ENCODE results near the gene KRTAP4-2. TPM values are rescaled to one million over a fixed set of nuclear protein-coding genes. Genes with fewer than 3 reads are reported as not detected.
"Not testable (repeated sequence)": the region's sequence is repeated elsewhere in the genome, so short reads cannot be mapped to it uniquely, and the experiment has no call there.

The KRTAP4-2 gene
- total RNA-seq, 2 donors from 2014 or later: not detected

- peak; percentile 26 for ATAC-seq (replicated peaks)
- Mint-ChIP-seq H3K27ac (no peak overlapping the region), H3K4me1 (no peaks in the 10 kb centered on the region), H3K36me3 (ENCODE audit: low read depth) (no peaks in the 10 kb centered on the region), H3K27me3 (peaks cover under 1% of the 10 kb centered on the region), H3K4me3 (no peak overlapping the region), H3K9me3 (no peaks in the 10 kb centered on the region)
Measured at GRCh38 chr17:41178843-41179616, 1.0 kb upstream of the KRTAP4-2 start.

GRCh38 chr17:41178341-41178740 is 320 bp upstream of the KRTAP4-2 start:
- peak; percentile 90 for ATAC-seq (replicated peaks)
- H3K27me3 Mint-ChIP-seq: no peaks in the 10 kb centered on the region
- H3K4me3 Mint-ChIP-seq: no peak overlapping the region
- no peaks in the 10 kb centered on the region for H3K9me3 Mint-ChIP-seq
- no peaks in the 10 kb centered on the region for H3K4me1 Mint-ChIP-seq
- no peak overlapping the region for H3K27ac Mint-ChIP-seq
- H3K36me3 Mint-ChIP-seq (ENCODE audit: low read depth): no peaks in the 10 kb centered on the region

- no peak for ATAC-seq (replicated peaks)
- Mint-ChIP-seq H3K9me3 (no peaks in the 10 kb centered on the region), H3K4me1 (no peaks in the 10 kb centered on the region), H3K4me3 (no peak overlapping the region), H3K36me3 (ENCODE audit: low read depth) (no peaks in the 10 kb centered on the region), H3K27me3 (no peaks in the 10 kb centered on the region), H3K27ac (no peak overlapping the region)
Measured at GRCh38 chr17:41176744-41177387, 1.2 kb downstream of the KRTAP4-2 start.

- Mint-ChIP-seq H3K4me3 (no peak overlapping the region), H3K27ac (no peak overlapping the region), H3K36me3 (ENCODE audit: low read depth) (no peaks in the 10 kb centered on the region), H3K4me1 (no peaks in the 10 kb centered on the region), H3K9me3 (no peaks in the 10 kb centered on the region), H3K27me3 (no peaks in the 10 kb centered on the region)
- ATAC-seq (replicated peaks): no peak
Measured at GRCh38 chr17:41171886-41172285, 6.1 kb downstream of the KRTAP4-2 start.

- Mint-ChIP-seq H3K36me3 (ENCODE audit: low read depth) (no peaks in the 10 kb centered on the region), H3K27ac (no peak within 1 kb of the TSS), H3K27me3 (peaks cover 2% of the 10 kb centered on the region), H3K4me3 (no peak within 1 kb of the TSS), H3K4me1 (no peaks in the 10 kb centered on the region), H3K9me3 (no peaks in the 10 kb centered on the region)
- ATAC-seq (replicated peaks): no peak
Measured at GRCh38 chr17:41168121-41168520, 9.9 kb downstream of the KRTAP4-2 start, which contains the start of gene KRTAP4-3. KRTAP4-3 (minus strand) TSS chr17:41168221; CDS start chr17:41168172, 49 bp downstream.

- Mint-ChIP-seq H3K27me3 (peaks cover 3% of the 10 kb centered on the region), H3K4me1 (no peaks in the 10 kb centered on the region), H3K27ac (no peak overlapping the region), H3K4me3 (no peak overlapping the region), H3K36me3 (ENCODE audit: low read depth) (no peaks in the 10 kb centered on the region), H3K9me3 (no peaks in the 10 kb centered on the region)
- no peak for ATAC-seq (replicated peaks)
Measured at GRCh38 chr17:41167561-41167960, 10.5 kb downstream of the KRTAP4-2 start.

GRCh38 chr17:41163828-41164227 is 14.2 kb downstream of the KRTAP4-2 start:
- no peak overlapping the region for H3K27ac Mint-ChIP-seq
- ATAC-seq (replicated peaks): no peak
- H3K36me3 Mint-ChIP-seq (ENCODE audit: low read depth): no peaks in the 10 kb centered on the region
- no peaks in the 10 kb centered on the region for H3K4me1 Mint-ChIP-seq
- no peaks in the 10 kb centered on the region for H3K9me3 Mint-ChIP-seq
- H3K4me3 Mint-ChIP-seq: no peak overlapping the region
- H3K27me3 Mint-ChIP-seq: peaks cover 3% of the 10 kb centered on the region

GRCh38 chr17:41160648-41161047 is 17.4 kb downstream of the KRTAP4-2 start, which contains the start of gene KRTAP4-4:
KRTAP4-4 (minus strand) TSS chr17:41160748; CDS start chr17:41160691, 57 bp downstream.
- H3K27me3 Mint-ChIP-seq: peaks cover 8% of the 10 kb centered on the region
- no peak within 1 kb of the TSS for H3K27ac Mint-ChIP-seq
- no peaks in the 10 kb centered on the region for H3K4me1 Mint-ChIP-seq
- no peak for ATAC-seq (replicated peaks)
- no peak within 1 kb of the TSS for H3K4me3 Mint-ChIP-seq
- H3K36me3 Mint-ChIP-seq (ENCODE audit: low read depth): no peaks in the 10 kb centered on the region
- H3K9me3 Mint-ChIP-seq: no peaks in the 10 kb centered on the region

- not testable (repeated sequence) for H3K27me3 Mint-ChIP-seq; H3K4me3 Mint-ChIP-seq; H3K27ac Mint-ChIP-seq; H3K4me1 Mint-ChIP-seq; H3K36me3 Mint-ChIP-seq (ENCODE audit: low read depth); ATAC-seq (replicated peaks); H3K9me3 Mint-ChIP-seq
Measured at GRCh38 chr17:41160190-41160589, 17.8 kb downstream of the KRTAP4-2 start.

- Mint-ChIP-seq H3K27me3 (peaks cover 6% of the 10 kb centered on the region), H3K27ac (no peak overlapping the region), H3K9me3 (no peaks in the 10 kb centered on the region), H3K4me3 (no peak overlapping the region), H3K4me1 (no peaks in the 10 kb centered on the region), H3K36me3 (ENCODE audit: low read depth) (no peaks in the 10 kb centered on the region)
- no peak for ATAC-seq (replicated peaks)
Measured at GRCh38 chr17:41153856-41154255, 24.2 kb downstream of the KRTAP4-2 start.

GRCh38 chr17:41151525-41151924 is 26.5 kb downstream of the KRTAP4-2 start:
- no peak for ATAC-seq (replicated peaks)
- Mint-ChIP-seq H3K4me1 (no peaks in the 10 kb centered on the region), H3K36me3 (ENCODE audit: low read depth) (no peaks in the 10 kb centered on the region), H3K9me3 (no peaks in the 10 kb centered on the region), H3K4me3 (no peak overlapping the region), H3K27me3 (no peaks in the 10 kb centered on the region), H3K27ac (no peak overlapping the region)

- no peak overlapping the region for H3K4me3 Mint-ChIP-seq
- H3K27ac Mint-ChIP-seq: no peak overlapping the region
- no peaks in the 10 kb centered on the region for H3K9me3 Mint-ChIP-seq
- no peaks in the 10 kb centered on the region for H3K4me1 Mint-ChIP-seq
- no peak for ATAC-seq (replicated peaks)
- H3K27me3 Mint-ChIP-seq: no peaks in the 10 kb centered on the region
- no peaks in the 10 kb centered on the region for H3K36me3 Mint-ChIP-seq (ENCODE audit: low read depth)
Measured at GRCh38 chr17:41150026-41150425, 28.0 kb downstream of the KRTAP4-2 start.

- Mint-ChIP-seq H3K4me1 (no peaks in the 10 kb centered on the region), H3K27me3 (no peaks in the 10 kb centered on the region), H3K9me3 (no peaks in the 10 kb centered on the region), H3K27ac (no peak within 1 kb of the TSS), H3K36me3 (ENCODE audit: low read depth) (no peaks in the 10 kb centered on the region), H3K4me3 (no peak within 1 kb of the TSS)
- no peak for ATAC-seq (replicated peaks)
Measured at GRCh38 chr17:41149652-41149985, 28.4 kb downstream of the KRTAP4-2 start, which contains the start of gene KRTAP4-5. KRTAP4-5 (minus strand) TSS chr17:41149825; CDS start chr17:41149767, 58 bp downstream.

- H3K27me3 Mint-ChIP-seq; H3K4me1 Mint-ChIP-seq; H3K9me3 Mint-ChIP-seq; H3K4me3 Mint-ChIP-seq; ATAC-seq (replicated peaks); H3K27ac Mint-ChIP-seq; H3K36me3 Mint-ChIP-seq (ENCODE audit: low read depth): not testable (repeated sequence)
Measured at GRCh38 chr17:41148971-41149651, 28.9 kb downstream of the KRTAP4-2 start.

Measured in activated T-helper 17 cell treated with anti-CD3 and anti-CD28 coated beads, Interleukin-2, amount 50 U/mL, for 72 hours (primary cell).